HPDE6-E6E7 (cell line): ENCODE data around the gene RBM5.

Source experiments
- DNase-seq: peaks from one replicate; pipeline ENCODE4 v3.0.0; 2011; ENCODE audit warnings: missing footprints; ENCODE audit errors: extremely low spot score

The RBM5 gene

DNA sequence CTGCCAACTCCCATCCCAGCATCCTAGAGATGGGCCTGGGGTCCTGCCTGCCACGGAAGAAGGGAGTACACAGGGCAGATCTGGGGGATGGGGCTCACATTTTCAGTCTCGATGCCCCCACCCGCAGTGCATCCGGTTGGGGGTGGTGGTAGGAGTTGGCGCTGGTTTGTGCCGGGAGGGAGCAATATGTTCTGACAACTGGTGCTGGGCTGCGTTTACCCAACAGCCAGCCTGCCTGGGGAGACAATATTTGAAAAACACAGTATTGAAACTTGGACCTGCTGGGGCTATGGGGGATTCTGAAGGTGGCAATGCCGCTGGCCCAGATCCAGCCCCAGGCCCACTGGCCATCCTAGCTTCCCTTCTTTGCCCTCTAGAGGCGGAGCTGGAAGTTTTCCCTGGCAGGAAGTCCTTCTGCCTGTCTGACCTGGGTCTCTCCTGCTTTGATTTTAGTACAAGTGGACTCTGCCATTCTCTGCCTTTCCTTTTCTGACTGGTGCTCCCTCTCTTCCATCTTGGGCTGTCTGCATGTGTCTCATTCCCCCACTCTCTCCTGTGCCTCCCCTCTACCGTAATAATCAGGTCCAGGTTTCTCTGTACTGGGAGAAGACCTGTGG lies 69.9 kb downstream of the RBM5 start:
- DNase-seq = no peak

DNA sequence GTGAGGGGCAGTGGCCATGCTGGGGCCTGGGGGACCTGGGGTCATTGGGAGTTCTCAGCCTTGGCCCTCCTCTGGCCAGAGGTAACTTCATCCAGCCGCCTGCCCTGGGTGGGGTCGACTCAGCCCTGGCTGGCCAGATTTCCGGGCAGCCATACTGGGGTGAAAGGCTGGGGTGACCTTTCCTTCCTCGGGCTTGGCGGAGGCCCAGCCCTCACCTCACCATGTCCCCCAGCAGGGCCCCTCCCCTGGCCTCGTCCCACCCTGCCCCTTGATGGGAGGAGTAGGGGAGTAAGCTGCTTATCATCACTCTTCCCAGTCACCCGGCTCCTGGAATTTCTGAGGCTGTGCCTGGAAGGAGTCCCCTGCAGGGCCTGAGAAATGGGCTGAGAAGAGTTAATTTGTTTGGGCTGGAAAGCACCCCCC lies 71.9 kb downstream of the RBM5 start:
- no peak for DNase-seq

DNA sequence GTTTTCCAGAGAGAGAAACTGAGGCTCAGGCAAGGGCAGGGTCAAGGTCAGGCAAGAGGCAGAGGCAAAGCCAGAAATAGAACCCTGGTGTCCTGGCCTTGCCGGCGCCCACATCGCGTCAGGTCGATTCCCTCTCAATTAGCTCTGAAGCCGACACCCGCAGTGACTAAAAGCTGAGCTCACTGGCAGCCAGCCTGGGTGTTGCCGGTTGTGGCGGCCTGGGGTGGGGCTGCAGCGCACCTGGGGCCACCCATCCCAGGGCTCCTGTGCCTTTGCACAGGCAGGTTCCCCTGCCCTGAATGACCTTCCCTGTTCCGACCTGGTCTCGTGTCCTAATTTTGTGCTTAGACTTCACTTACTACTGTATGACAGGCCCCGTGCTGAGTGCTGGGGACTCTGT lies 72.6 kb downstream of the RBM5 start:
- DNase-seq = no peak

DNA sequence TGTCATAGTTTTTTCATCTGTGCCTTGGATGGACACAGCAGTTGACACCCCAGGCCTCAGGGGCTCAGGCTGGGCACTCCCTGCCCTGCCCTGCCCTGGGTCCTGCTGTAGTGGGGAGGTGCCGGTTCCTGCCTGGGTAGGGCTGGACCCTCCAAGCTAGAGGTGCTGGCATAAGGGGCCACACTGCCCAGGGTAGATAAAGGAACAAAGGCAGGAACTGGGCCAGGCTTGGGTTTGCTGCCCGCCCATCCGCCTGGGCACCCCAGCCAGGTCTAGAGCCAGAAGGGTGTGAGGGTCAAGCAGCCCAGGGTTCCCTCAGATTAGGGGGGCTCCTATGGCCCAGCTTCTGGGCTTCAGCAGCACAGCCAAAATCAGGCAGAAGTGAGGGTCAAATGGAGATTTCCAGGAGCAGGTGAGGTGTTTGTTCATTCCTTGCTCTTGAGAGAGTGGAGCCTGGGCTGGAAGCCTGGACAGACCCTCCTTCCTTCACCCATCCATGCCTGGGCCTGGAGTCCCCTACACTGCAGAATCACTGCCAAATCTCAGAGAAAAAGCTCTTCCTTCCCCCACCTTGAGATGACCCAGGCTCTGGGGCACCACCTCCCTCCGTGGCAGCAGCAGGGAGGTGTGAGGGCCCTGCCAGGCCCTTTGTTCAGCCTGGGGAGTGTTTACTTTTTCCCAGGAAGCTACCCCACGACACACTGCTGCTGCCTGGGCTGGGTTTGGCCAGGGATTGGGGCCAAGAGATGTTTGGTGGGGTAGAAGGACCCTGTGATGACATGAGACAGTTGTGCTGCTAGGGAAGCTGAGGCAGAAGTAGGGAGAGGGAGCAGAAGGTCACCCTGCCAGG lies 73.5 kb downstream of the RBM5 start:
- DNase-seq = no peak

DNA sequence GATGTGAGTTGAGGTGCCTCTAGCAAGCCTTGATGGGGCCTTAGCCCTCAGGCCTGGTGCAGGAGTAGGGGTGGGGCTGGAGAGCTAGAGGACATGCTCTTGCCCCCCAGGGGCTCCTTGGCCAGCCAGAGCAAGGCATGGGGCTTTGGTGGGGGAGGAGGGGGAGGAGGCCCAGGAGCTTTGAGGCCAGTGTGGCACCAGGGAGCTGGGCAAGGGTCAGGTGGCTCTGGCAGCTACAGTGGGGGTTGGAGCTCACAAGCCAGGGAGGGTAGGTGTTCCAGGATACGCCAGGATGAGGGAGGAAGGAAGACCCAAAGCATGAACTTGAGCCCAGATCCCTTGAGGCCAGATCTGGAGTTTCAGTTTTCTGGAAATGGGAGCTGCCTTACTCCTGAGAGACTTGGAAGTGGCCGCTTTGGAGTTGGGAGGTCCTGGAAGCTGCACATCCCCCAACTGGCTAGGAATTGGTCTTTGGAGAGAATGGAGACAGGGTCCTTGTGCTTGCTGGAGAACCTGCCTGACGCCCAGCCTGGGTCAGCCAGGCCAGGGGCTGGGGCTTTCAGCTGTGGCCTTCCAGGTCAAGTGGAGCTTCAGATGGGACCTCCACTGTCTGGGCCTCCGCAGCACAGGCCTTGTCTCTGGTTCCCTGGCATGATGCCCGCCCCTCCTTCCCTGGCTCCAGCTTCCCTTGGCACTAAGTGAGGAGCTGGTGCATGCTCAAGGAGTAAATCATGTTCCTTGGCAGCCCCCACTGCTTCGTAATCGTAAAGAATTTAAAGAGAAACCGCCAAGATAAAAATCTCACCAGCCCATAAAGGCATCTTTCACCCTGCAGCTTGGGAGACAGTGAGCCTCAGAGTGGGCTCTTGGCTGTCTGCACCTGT lies 75.1 kb downstream of the RBM5 start:
- DNase-seq = no peak

DNA sequence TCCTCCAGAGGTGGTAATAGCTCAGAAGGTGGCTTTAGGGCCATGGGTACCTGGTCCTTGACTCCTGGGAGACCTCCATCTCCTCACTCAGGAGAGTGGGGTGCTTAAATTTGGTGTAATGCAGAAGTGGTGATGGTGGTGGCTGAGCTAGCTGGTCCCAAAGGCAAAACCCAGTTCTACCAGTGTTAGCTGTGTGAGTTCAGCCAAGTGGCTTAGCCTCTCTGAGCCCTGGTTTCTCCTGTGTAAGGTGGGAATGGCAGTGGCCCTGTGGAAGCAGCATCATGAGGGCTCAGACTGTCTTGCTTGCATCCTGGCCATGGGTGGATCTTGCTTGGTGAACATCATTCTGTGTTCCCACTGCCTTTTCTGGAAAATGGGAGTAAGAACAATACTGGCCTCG lies 75.8 kb downstream of the RBM5 start:
- DNase-seq = no peak

DNA sequence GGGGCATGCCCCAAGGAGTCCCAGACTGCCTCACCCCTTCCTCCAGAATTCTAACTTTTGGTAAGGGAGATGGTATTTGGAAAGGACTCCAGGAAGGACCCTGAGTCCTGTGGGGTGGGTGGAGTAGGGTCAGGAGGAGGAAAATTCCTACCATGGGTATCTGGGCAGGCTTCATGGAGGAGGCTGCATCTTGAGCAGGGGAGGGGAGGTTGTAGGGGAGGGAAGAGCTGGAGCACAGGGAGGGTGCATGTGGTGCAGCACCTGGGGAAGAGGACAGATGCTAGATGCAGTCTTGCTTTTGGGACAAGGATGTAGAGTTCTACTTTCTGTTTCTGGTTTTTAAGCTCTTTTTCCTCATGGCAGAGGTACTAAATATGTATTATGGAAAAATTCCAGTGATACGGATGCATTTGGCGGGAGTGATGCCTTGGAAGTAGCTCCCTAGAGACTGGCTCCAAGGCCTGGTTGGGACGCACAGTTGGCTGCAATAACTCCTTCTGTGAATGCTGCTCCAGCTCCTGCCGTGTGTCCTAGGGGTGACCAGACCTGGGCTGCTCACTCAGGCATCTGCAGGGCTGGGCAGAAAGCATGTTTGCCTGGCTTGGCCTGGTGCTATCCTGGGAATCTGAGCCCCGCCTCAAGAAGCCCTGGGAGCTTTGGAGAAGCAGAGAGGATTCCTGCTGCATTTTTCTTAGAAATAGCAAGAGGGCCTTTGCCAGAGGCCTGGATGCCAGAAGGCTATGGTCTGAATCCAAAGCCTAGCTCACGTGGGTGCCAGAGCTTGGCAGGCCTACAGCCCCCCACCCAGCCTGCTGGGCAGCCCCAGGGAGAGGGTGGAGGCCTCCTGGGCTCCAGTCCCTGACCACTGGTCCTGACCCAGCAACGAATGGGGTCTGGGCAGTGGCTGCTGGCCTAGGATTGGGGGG lies 76.5 kb downstream of the RBM5 start:
- DNase-seq = no peak

DNA sequence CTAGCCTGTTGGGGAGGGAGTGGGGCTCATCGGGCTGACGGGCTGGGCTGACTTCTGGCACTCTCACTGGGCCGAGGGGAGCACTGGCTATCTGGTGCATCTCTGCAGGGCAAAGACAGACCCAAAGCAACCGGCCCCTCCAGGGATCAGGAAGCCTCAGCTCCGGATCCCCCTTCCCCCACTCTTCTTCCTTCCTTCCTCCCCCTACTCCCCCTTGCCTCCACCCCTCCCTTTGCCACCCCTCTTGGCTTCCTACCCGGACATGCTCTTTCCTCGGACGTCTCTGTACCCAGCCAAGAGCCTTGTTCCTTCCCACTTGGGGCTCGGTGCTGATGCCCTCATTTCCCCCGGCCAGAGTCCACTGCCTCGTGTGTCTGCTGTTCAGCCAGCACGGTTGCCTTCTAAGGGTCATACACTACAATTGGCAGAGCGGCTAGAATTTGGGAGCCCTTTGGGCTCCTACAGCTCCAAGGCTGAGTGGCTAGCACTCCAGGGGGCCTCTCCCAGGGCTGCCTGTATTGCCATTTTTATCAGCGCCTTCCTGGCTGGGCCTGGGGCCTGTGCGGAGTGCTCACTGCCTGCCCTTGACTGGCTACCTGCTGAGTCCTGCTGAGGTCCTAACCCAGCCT lies 77.3 kb downstream of the RBM5 start:
- no peak for DNase-seq

DNA sequence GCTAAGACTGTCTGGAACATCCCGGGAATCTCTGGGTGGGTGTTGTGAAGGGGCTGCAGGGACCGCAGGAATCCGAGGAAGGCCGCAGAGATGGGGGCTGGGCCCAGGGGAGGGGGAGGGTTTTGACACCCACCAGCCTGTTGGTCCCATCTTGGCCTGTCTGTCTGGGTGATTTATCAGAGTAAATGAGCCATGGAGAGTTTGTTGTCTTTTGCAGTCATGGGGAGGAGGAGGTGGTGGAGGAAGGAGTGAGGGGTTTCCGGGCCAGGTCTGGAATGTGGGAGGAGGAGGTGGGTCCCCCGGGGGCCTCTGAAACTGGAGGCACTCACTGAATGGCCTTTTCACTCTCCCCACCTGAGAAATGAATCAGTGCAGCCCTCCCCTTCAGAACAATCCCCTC lies 77.9 kb downstream of the RBM5 start:
- no peak for DNase-seq

DNA sequence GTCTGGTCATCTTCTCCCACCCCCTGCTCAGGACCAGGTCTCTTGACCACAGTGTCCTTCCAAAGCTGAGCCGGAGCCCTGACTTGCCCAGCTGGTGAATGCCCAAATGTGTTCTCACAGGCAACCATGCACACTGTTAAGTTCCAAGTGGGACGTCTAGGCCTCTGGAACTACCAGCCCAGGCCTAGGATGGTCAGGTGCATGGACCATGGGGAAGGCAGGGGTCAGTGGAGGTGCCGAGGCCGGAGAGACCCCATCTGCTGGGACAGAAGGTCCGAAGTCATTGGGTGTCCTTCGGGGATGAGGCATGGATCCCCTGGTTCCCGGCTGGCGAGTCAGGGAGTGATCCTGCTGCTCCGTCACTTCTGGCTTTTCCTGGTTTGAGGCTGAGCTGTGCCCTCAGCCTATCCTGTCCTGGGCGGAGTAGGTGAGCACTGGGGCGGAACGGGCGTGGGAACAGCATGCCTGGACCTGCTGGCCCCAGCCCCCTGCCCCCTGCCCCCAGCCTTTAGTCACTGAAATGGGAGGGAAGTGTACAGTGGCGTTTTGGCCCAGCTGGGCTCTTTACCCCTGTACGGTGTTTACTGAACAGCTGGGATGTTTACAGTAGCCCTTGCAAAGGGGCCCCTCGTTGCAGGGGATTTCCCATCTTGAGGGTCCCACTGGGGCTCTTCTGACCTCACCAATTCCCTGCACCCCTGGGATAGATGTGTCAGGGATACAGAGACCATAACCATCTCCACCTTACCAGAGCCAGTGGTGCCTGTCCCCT lies 78.5 kb downstream of the RBM5 start:
- DNase-seq = no peak

DNA sequence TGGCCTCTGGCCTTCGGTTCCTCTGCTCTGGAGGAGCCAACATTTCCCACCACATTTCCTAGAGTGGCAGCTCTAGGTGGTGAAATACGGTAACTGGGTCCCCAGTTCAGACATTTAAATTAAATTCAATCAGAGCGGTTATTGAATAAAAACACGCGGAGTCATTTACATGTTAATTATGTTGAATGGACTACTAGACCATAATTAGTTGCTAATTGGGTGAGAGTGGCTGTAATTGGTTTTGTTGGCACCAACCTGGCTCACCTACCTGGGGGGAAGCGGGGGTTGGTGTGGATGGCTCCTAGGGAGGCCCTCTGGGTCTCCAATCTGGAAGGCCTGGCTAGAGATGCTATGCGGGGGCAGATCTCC lies 79.1 kb downstream of the RBM5 start:
- DNase-seq = no peak

DNA sequence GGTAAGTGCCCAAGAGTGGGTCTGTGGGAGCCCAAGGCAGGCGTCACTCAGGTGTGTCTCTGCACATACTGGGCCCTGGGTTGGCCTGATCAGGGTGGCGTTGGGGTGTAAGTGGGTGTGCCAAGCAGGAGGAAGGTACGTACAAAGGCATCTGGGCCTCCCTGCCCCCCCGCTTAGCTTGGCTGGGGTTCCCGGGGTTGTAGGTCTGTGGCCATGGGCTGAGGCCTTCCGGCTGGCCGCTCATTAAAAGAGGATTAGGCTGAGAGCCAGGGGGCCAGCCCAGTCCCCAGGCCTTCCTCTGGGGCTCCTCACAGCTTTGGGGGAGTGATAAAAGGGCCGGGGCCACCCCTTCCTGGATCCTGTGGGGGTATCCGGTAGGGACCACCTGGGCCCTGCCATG lies 79.7 kb downstream of the RBM5 start:
- no peak for DNase-seq
